SU-DHL-6 (cell line): ENCODE data around the gene MTPN.

Experiments
- H2AFZ ChIP-seq: fragments of 200-600 bp; sonication (generic); 2 replicates; pipeline ENCODE4 v1.6.1; 2014; ENCODE audit warnings: low read depth, mild to moderate bottlenecking, moderate library complexity, mixed read lengths, antibody characterized with exemption, low read length; ENCODE audit not compliant: severe bottlenecking
- H3F3A ChIP-seq: fragments of 200-600 bp; shearing (Covaris generic); 2 replicates; pipeline ENCODE4 v1.6.0; 2016; ENCODE audit warnings: antibody characterized with exemption, mild to moderate bottlenecking; ENCODE audit not compliant: insufficient read depth
- H3K27ac ChIP-seq: fragments of 200-600 bp; sonication (generic); 2 replicates; pipeline ENCODE4 v1.5.1; 2016; ENCODE audit warnings: low read depth, mild to moderate bottlenecking, low read length, moderate library complexity, mixed read lengths
- H3K27me3 ChIP-seq: fragments of 200-600 bp; sonication (generic), shearing (Covaris generic); 2 replicates; pipeline ENCODE4 v1.6.0; 2014; ENCODE audit warnings: mild to moderate bottlenecking, low read length
- H3K36me3 ChIP-seq: fragments of 200-600 bp; sonication (generic); 2 replicates; pipeline ENCODE4 v1.6.1; 2014; ENCODE audit warnings: mild to moderate bottlenecking, low read length, mixed read lengths
- H3K4me2 ChIP-seq: fragments of 300-600, 200-600 bp; shearing (Covaris generic), sonication (generic); 2 replicates; pipeline ENCODE4 v1.6.0; 2014; ENCODE audit warnings: low read length, low read depth, mild to moderate bottlenecking; ENCODE audit not compliant: poor library complexity, severe bottlenecking
- H3K4me3 ChIP-seq: fragments of 200-600 bp; sonication (generic); 2 replicates; pipeline ENCODE4 v1.5.1; 2014; ENCODE audit warnings: antibody characterized with exemption, low read length, mild to moderate bottlenecking, mixed read lengths; ENCODE audit not compliant: insufficient read depth, poor library complexity, severe bottlenecking
- H3K79me2 ChIP-seq: fragments of 200-600 bp; sonication (generic); 2 replicates; pipeline ENCODE4 v1.6.1; 2014; ENCODE audit warnings: mild to moderate bottlenecking, low read length, moderate library complexity; ENCODE audit not compliant: insufficient read depth
- H3K9ac ChIP-seq: fragments of 200-600 bp; sonication (generic); 2 replicates; pipeline ENCODE4 v1.7.0; 2014; ENCODE audit warnings: mild to moderate bottlenecking, low read length
- H3K9me2 ChIP-seq: fragments of 200-600 bp; sonication (generic); replicated peaks from 2 replicates; pipeline ENCODE4 v1.6.1; 2014; ENCODE audit warnings: low read length; ENCODE audit not compliant: insufficient read depth
- H3K9me3 ChIP-seq: fragments of 200-600 bp; sonication (generic); 2 replicates; pipeline ENCODE4 v1.6.1; 2014; ENCODE audit warnings: low read length, mixed read lengths; ENCODE audit not compliant: insufficient read depth
- H4K20me1 ChIP-seq: fragments of 200-600 bp; sonication (generic); 2 replicates; pipeline ENCODE4 v1.6.1; 2014; ENCODE audit warnings: low read depth, mild to moderate bottlenecking, antibody characterized with exemption, low read length, moderate library complexity, mixed read lengths
- CTCF ChIP-seq: fragments of 200-600 bp; sonication (generic); IDR thresholded peaks from one replicate; pipeline ENCODE4 v1.5.1; 2017; ENCODE audit warnings: antibody characterized with exemption, mild to moderate bottlenecking, low read length, moderate library complexity; ENCODE audit not compliant: insufficient read depth, poor library complexity, severe bottlenecking
- EZH2phosphoT487 ChIP-seq: fragments of 200-600 bp; sonication (generic), shearing (Covaris generic); conservative IDR thresholded peaks from 2 replicates; pipeline ENCODE4 v1.6.1; 2018; ENCODE audit warnings: mild to moderate bottlenecking, antibody characterized with exemption, low read length, moderate library complexity, mixed read lengths

Gene MTPN

GRCh38 chr7:135940077-135941075, 36.8 kb downstream of the MTPN start:
- H4K20me1 ChIP-seq: peaks cover 21% of the 10 kb centered on the region
- no peaks in the 10 kb centered on the region for H3K9me2 ChIP-seq
- H3F3A ChIP-seq: no peaks in the 10 kb centered on the region
- no peak overlapping the region for H3K4me2 ChIP-seq
- H3K27ac ChIP-seq: no peak overlapping the region
- no peaks in the 10 kb centered on the region for H3K27me3 ChIP-seq
- peaks cover 76% of the 10 kb centered on the region for H3K79me2 ChIP-seq
- TF ChIP-seq CTCF (no peak), EZH2phosphoT487 (no peak)
- H3K9ac ChIP-seq: no peak overlapping the region
- H3K9me3 ChIP-seq: no peaks in the 10 kb centered on the region
- no peak overlapping the region for H3K4me3 ChIP-seq
- no peak overlapping the region for H2AFZ ChIP-seq
- no peaks in the 10 kb centered on the region for H3K36me3 ChIP-seq

- Histone ChIP-seq H3F3A (no peaks in the 10 kb centered on the region), H3K9me3 (no peaks in the 10 kb centered on the region), H4K20me1 (peaks cover 21% of the 10 kb centered on the region), H3K36me3 (no peaks in the 10 kb centered on the region), H2AFZ (no peak overlapping the region), H3K27ac (no peak overlapping the region), H3K4me2 (no peak overlapping the region), H3K27me3 (no peaks in the 10 kb centered on the region), H3K4me3 (no peak overlapping the region), H3K9me2 (no peaks in the 10 kb centered on the region), H3K79me2 (peaks cover 87% of the 10 kb centered on the region), H3K9ac (no peak overlapping the region)
- TF ChIP-seq EZH2phosphoT487 (no peak), CTCF (no peak)
Observed at GRCh38 chr7:135939261-135939812, 37.8 kb downstream of the MTPN start.

GRCh38 chr7:135938563-135938962, 38.6 kb downstream of the MTPN start:
- H3K4me3 ChIP-seq: no peak overlapping the region
- H3K79me2 ChIP-seq: peaks cover 89% of the 10 kb centered on the region
- no peaks in the 10 kb centered on the region for H3F3A ChIP-seq
- H2AFZ ChIP-seq: no peak overlapping the region
- no peak for TF ChIP-seq EZH2phosphoT487
- TF ChIP-seq CTCF: no peak
- H4K20me1 ChIP-seq: peaks cover 17% of the 10 kb centered on the region
- H3K27ac ChIP-seq: no peak overlapping the region
- no peaks in the 10 kb centered on the region for H3K9me2 ChIP-seq
- no peak overlapping the region for H3K9ac ChIP-seq
- no peaks in the 10 kb centered on the region for H3K9me3 ChIP-seq
- no peaks in the 10 kb centered on the region for H3K36me3 ChIP-seq
- H3K27me3 ChIP-seq: no peaks in the 10 kb centered on the region
- H3K4me2 ChIP-seq: no peak overlapping the region
